NB4 (cell line): ENCODE results near the gene HYPK.

Experiments used
- MYC ChIP-seq: IDR thresholded peaks from 2 replicates; pipeline ENCODE4 v1.6.1; 2011; ENCODE audit warnings: low read depth, low read length
- POLR2A ChIP-seq: IDR thresholded peaks from 2 replicates; pipeline ENCODE4 v1.6.1; 2011; ENCODE audit warnings: mild to moderate bottlenecking; ENCODE audit not compliant: insufficient read length; ENCODE audit errors: extremely low read depth
- TF ChIP-seq, protein P1 (sequence below): IDR thresholded peaks from one replicate; pipeline ENCODE4 v1.5.1; 2012; ENCODE audit warnings: low read depth, low read length
- TF ChIP-seq, protein P2 (sequence below): IDR thresholded peaks from 2 replicates; pipeline ENCODE4 v1.6.1; 2011; ENCODE audit warnings: low read depth, low read length

DNA sequence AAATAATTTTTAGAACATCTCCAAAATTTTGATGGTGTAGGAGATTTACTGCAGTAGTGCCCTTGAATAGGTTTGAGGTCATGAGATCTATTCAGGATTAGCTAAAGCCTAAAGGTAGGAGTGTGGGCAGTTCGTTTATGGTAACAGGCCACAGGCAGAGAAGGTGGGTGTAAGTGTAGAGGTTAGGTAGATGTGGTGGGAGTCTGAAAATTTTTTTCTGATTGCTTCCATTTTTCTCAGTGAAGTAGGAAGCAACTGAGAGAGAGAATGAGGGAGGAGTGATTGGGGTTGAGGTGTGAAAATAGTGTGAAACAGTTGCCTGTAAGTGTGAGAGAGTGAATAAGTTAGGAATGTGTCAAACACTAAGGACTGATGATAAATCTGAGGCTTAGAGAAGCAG, 21.4 kb upstream of the HYPK start:
- TF ChIP-seq, protein P1, sequence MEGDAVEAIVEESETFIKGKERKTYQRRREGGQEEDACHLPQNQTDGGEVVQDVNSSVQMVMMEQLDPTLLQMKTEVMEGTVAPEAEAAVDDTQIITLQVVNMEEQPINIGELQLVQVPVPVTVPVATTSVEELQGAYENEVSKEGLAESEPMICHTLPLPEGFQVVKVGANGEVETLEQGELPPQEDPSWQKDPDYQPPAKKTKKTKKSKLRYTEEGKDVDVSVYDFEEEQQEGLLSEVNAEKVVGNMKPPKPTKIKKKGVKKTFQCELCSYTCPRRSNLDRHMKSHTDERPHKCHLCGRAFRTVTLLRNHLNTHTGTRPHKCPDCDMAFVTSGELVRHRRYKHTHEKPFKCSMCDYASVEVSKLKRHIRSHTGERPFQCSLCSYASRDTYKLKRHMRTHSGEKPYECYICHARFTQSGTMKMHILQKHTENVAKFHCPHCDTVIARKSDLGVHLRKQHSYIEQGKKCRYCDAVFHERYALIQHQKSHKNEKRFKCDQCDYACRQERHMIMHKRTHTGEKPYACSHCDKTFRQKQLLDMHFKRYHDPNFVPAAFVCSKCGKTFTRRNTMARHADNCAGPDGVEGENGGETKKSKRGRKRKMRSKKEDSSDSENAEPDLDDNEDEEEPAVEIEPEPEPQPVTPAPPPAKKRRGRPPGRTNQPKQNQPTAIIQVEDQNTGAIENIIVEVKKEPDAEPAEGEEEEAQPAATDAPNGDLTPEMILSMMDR = no peak
- TF ChIP-seq POLR2A = no peak
- TF ChIP-seq, protein P2, sequence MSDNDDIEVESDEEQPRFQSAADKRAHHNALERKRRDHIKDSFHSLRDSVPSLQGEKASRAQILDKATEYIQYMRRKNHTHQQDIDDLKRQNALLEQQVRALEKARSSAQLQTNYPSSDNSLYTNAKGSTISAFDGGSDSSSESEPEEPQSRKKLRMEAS = no peak
- TF ChIP-seq MYC = no peak
